ENCODE results near the gene IL2RA. TPM values are rescaled to one million over a fixed set of nuclear protein-coding genes. Genes with fewer than 3 reads are reported as not detected.

The IL2RA gene
- total and polyA plus RNA-seq, 4 donors: 0.24 to 10.3 (median 3.4) TPM

- DNase-seq (no peak), ATAC-seq (ENCODE audit: insufficient read depth, low FRiP score) (no peak)
- H3K27me3 ChIP-seq (ENCODE audit: control insufficient read depth in 3 of 3, insufficient read depth in 3 of 3, low read length in 2 of 3): peaks cover 0 to 7% (median 0%) of the 10 kb centered on the region in 3 donors
- no peaks in the 10 kb centered on the region for H3K9me3 ChIP-seq (ENCODE audit: control insufficient read depth in 4 of 4, insufficient read depth in 3 of 4, low read length in 3 of 4)
- no peaks in the 10 kb centered on the region for H3K36me3 ChIP-seq (ENCODE audit: control insufficient read depth in 4 of 4, insufficient read depth in 4 of 4, low read length in 4 of 4)
- 93 to 95% methylated on average over 3 of the region's 3 CpGs for WGBS, 2 donors
- TF ChIP-seq, protein P1, sequence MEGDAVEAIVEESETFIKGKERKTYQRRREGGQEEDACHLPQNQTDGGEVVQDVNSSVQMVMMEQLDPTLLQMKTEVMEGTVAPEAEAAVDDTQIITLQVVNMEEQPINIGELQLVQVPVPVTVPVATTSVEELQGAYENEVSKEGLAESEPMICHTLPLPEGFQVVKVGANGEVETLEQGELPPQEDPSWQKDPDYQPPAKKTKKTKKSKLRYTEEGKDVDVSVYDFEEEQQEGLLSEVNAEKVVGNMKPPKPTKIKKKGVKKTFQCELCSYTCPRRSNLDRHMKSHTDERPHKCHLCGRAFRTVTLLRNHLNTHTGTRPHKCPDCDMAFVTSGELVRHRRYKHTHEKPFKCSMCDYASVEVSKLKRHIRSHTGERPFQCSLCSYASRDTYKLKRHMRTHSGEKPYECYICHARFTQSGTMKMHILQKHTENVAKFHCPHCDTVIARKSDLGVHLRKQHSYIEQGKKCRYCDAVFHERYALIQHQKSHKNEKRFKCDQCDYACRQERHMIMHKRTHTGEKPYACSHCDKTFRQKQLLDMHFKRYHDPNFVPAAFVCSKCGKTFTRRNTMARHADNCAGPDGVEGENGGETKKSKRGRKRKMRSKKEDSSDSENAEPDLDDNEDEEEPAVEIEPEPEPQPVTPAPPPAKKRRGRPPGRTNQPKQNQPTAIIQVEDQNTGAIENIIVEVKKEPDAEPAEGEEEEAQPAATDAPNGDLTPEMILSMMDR (IDR thresholded peaks at IDR 0.05; ENCODE audit: control extremely low read depth, extremely low read depth): no peak
- no peak overlapping the region for H3K9ac ChIP-seq (ENCODE audit: insufficient read depth in 1 of 2, low read length in 2 of 2)
- H3K4me3 ChIP-seq: no peak overlapping the region
- H3K4me1 ChIP-seq (ENCODE audit: control insufficient read depth in 5 of 5, insufficient read depth in 5 of 5, low read length in 5 of 5): peaks cover 0 to 6% (median 4%) of the 10 kb centered on the region in 5 donors
- no peak overlapping the region for H3K27ac ChIP-seq (ENCODE audit: low read depth in 1 of 2, low read length in 1 of 2)
Observed at GRCh38 chr10:6058682-6059475, 3.3 kb downstream of the IL2RA start.

DNA sequence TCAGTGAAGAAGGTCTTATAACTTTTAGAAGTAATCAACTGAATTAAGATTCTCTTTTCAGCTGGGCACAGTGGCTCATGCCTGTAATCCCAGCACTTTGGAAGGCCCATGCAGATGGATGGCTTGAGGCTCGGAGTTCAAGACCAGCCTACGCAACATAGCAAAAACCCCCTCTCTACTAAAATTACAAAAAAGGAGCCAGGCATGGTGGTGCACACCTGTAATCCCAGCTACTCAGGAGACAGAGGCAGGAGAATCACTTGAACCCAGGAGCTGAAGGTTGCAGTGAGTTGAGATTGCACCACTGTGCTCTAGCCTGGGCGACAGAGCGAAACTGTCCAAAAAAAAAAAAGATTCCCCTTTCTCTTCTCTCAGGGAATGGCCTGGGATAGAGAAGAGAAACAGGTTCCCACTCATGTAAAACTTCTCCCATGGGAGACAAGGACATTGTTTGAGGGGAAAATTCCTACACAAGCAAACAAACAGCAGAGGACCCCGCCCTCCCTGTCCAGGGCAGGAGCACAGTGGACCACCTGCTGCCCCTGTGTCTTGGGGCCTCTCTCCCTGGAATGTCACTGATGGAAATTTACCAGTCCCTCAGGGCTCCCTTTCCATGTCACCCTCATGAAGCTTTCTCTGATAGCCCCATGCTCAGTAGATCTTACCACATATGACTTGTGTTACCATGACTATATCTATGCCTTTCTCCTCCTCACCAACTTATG lies 5.6 kb downstream of the IL2RA start:
- H3K4me3 ChIP-seq: no peak overlapping the region
- DNase-seq (no peak), ATAC-seq (ENCODE audit: insufficient read depth, low FRiP score) (no peak)
- H3K9me3 ChIP-seq (ENCODE audit: control insufficient read depth in 4 of 4, insufficient read depth in 3 of 4, low read length in 3 of 4): no peaks in the 10 kb centered on the region
- peaks cover 0 to 7% (median 0%) of the 10 kb centered on the region in 3 donors for H3K27me3 ChIP-seq (ENCODE audit: control insufficient read depth in 3 of 3, insufficient read depth in 3 of 3, low read length in 2 of 3)
- TF ChIP-seq, protein P1 (IDR thresholded peaks at IDR 0.05; ENCODE audit: control extremely low read depth, extremely low read depth): no peak
- H3K4me1 ChIP-seq (ENCODE audit: control insufficient read depth in 5 of 5, insufficient read depth in 5 of 5, low read length in 5 of 5): peaks cover 0 to 6% (median 3%) of the 10 kb centered on the region in 5 donors
- no peak overlapping the region for H3K27ac ChIP-seq (ENCODE audit: low read depth in 1 of 2, low read length in 1 of 2)
- WGBS, 2 donors: 89 to 93% methylated on average over 5 of the region's 5 CpGs
- no peak overlapping the region for H3K9ac ChIP-seq (ENCODE audit: insufficient read depth in 1 of 2, low read length in 2 of 2)
- no peaks in the 10 kb centered on the region for H3K36me3 ChIP-seq (ENCODE audit: control insufficient read depth in 4 of 4, insufficient read depth in 4 of 4, low read length in 4 of 4)

DNA sequence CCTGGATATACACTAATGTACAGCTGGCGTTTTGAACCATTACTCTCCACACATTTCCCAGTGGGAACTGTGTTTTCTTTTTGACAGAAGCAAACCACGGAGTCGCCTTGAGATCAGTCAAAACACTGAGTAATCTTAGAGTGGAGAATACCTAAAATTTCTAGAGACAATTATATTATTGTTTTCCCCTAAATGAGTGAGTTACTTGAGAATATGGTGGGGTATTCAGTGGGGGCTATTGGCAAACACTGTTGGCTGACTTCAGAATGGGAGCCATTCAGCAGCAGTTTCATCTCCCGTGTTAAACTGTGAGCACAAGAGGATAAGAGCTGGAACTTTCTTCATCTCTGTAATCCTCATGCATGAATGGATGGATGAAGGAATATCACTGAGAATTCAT lies 6.2 kb downstream of the IL2RA start:
- ATAC-seq (ENCODE audit: insufficient read depth, low FRiP score) (no peak), DNase-seq (no peak)
- Histone ChIP-seq H3K4me1 (ENCODE audit: control insufficient read depth in 5 of 5, insufficient read depth in 5 of 5, low read length in 5 of 5) (peaks cover 0 to 6% (median 5%) of the 10 kb centered on the region in 5 donors), H3K27me3 (ENCODE audit: control insufficient read depth in 3 of 3, insufficient read depth in 3 of 3, low read length in 2 of 3) (peaks cover 0 to 7% (median 0%) of the 10 kb centered on the region in 3 donors), H3K36me3 (ENCODE audit: control insufficient read depth in 4 of 4, insufficient read depth in 4 of 4, low read length in 4 of 4) (no peaks in the 10 kb centered on the region), H3K27ac (ENCODE audit: low read depth in 1 of 2, low read length in 1 of 2) (no peak overlapping the region), H3K9ac (ENCODE audit: insufficient read depth in 1 of 2, low read length in 2 of 2) (no peak overlapping the region), H3K4me3 (no peak overlapping the region), H3K9me3 (ENCODE audit: control insufficient read depth in 4 of 4, insufficient read depth in 3 of 4, low read length in 3 of 4) (no peaks in the 10 kb centered on the region)
- TF ChIP-seq, protein P1 (IDR thresholded peaks at IDR 0.05; ENCODE audit: control extremely low read depth, extremely low read depth): no peak
- 82 to 92% methylated on average over 4 of the region's 4 CpGs for WGBS, 2 donors

Data from lung (tissue), 12 donors.